HG02973 (cell line): Measurements from ENCODE around the gene CRAMP1.
"Not testable (repeated sequence)": the region's sequence is repeated elsewhere in the genome, so short reads cannot be mapped to it uniquely, and the experiment has no call there.

Experiments
- ATAC-seq: cut with Tn5 transposase; IDR thresholded peaks from one replicate; pipeline ENCODE4 v1.9.1; 2021; ENCODE audit warnings: moderate library complexity; ENCODE audit not compliant: unreplicated experiment

CRAMP1 gene

DNA sequence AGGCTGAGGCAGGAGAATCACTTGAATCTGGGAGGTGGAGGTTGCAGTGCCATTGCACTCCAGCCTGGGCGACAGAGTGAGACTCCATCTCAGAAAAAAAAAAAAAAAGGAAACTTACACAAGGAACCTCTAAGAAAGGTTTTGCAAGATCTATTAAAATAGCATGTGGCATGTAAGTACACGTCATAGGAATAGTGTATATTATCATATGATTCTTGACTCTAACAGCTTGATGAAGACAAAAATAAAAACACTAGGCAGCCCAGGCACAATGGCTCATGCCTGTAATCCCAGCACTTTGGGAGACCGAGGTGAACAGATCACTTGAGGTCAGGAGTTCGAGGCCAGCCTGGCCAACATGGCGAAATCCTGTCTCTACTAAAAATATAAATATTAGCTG lies 16.6 kb upstream of the CRAMP1 start:
- not testable (repeated sequence) for ATAC-seq

DNA sequence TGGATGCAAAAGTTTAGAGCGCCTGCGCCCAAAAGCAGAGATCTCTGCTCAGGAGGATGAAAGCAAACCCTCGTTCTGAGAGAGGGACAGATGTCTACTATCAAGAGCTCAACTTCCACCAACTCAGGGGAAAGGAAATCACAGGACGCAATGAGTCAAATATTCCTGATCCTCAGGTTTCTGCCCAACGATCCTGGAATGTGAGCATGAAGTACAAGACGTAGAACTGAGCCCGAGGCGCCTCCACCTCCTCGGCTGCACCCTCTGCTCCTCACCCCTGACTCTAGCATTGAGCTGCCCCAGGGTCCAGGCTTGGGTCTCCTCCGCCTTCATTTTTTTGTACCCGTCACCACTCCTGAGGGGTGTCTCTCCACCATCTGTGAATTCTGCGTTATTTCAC lies 15.6 kb upstream of the CRAMP1 start:
- ATAC-seq, result no peak

DNA sequence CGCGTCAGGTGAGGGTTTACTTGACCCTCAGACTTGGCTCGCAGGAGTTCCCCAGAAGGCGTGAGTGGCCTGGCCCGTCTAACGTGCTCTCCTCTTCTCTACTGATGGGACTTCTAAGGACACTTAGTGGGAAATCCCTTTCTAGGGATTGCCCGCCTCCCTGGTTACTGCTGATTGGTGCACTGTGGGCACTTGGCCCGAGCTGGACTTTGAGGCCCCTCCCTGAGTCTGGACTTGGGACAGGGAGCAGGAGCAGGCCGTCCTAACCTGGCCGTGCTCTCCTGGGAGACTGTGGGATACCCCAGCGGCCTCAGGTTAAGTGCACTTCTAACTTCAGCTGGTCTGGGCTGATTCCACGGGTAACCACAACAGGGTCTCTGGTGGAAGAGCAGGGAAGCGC lies 15.0 kb upstream of the CRAMP1 start:
- ATAC-seq, result no peak

DNA sequence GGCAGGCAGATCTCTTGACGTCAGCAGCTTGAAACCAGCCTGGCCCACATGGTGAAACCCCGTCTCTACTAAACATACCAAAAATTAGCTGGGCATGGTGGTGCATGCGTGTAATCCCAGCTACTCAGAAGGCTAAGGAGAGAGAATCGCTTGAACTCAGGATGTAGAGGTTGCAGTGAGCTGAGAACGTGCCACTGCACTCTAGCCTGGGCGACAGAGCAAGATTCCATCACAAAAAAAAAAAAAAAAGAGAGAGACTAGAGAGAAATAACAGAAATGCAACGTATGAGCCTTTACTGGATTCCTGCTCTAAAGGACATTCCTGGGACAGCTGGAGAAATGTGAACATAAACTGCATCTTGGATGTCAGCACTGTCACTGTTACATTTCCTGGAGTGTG lies 11.1 kb upstream of the CRAMP1 start:
- no peak for ATAC-seq

DNA sequence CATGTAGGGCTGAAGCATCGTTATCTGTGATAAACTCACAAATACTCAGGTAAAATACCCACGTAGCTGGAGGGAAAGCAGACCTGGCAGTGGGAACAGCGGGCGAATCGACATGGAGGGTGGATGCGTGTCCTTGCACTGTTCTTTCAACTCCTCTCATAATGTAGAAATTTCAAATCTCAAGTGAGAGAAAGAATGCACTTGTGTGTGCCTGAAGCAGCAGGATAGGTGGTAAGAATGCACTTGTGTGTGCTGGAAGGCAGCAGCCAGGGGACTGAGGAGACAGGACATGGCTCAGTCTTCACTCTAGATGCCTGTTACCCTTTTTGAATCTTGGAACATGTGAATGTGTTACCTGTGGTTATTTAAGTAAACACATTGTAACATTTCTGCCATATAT lies 10.7 kb upstream of the CRAMP1 start:
- no peak for ATAC-seq

DNA sequence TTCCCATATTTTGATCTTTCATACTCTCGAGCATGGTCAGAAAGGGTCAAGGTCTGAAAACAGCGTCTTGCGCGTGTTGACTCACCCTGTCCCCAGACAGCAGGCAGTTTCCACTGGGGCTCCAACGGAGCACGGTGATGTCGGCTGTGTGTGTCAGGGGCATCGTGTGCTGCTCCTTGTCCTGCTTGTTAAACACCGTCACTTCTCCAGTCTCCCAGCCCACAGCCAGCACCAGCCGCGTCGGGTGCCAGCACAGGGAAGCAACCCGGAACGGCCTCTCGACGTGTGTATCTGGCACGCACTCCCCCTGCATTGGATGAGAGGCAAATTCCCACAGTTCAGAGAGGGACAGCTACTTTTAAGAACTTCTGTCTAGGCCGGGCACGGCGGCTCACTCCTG lies 9.9 kb upstream of the CRAMP1 start:
- ATAC-seq, result no peak

DNA sequence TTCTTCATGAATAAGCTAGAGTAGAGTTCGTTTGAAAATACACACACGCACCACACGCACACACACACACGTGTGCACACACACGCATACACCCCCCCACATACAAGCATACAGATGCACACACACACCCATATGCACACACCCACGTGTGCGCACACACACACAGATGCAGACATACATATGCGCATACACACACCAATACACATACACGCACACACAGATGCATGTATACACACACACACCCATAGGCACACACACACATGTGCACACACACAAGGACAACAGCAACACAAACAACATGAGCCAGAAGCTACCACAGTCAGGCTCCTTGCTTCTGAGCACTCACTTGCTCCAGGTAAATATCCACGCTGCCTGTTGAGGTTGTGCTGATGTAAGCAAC lies 5.4 kb upstream of the CRAMP1 start:
- no peak for ATAC-seq

DNA sequence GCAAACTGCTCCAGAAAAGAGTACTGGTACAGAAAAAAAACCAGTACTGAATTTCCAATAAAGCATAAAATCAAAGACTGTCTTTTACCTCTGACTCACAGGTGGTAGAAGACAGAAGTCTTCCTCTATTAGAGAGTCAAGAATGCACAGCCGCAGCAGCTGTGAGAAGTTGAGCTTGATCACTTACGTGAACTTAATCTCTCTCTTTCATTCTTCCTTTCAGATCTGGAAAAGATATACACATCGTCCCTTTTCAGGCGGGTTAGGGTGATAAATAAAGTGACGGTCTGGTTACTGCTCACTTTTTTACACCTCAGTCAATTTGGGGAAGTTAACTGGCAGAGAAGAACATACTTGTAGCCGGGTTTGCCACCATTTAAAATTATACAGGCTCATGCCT lies 4.2 kb upstream of the CRAMP1 start:
- ATAC-seq, result no peak

DNA sequence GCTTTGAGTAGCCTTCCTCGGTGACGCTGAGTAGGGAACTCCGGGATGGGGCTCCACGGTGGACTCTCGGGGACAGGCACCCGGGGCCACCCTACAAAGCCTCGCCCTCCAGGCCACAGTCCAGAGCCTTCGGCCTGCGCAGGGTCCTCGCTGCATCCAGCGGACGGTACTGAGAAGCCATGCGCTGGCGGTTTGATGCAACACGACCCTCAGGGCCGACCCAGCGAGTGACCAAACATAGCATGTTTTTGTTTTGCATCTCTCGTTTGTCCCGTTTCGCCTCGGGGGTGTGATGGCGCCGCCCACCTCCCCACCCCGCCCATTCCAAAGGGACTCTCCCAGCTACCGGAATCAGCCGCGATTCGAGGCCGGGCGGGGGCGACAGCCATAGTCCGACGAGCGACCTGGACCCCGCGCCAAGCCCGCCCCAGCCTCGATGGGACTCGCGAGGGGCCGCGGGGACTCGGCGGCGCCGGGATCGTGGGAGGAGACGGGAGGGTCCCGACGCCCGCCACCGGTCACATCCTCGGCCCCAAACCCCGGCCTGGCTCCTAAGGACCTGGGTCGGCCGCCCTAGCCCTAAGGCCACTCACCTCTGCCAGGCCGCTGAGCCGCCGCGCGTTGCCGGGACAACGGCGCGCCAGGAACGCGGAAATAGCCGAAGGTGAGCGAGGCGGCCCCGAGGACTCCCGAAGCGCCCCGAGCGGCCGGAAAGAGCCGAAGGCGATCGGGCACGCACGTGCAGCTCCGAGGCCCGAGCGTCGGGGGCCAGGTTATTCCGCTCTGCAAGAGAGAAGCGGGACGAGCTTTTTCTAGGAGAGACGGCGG lies 1.9 kb upstream of the CRAMP1 start:
- ATAC-seq, result peak; percentile 41

DNA sequence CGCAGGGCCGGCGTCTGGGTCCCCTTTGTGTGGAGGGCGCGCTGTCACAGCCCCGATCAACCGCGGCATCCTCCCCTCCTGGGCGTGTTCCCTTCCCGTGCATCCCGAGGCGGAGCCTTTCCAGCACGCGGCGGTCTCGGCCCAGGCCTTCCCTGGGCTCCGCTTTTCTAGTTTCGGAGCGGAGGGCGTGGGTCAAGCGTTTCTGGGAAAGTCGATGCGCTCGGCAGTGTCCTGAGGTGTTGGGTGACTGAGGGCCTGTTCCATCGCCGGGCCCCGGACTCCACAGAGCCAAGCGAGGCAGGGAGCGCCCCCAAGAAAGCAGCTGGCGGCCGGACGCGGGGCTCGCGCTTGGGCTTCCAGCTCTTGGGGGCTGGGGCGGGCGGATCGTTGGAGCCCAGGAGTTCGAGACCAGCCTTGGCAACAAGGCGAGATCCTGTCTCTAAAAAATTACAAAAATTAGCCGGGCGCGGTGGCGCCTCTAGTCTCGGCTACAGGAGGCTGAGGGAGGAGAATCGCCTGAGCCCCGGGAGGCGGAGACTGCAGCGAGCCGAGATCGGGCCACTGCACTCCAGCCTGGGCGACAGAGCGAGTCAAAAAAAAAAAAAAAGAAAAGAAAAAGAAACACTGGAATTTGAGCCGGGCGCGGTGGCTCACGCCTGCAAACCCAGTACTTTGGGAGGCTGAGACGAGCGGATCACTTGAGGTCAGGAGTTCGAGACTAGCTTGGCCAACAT lies 1.1 kb upstream of the CRAMP1 start:
- peak; percentile 3 for ATAC-seq

DNA sequence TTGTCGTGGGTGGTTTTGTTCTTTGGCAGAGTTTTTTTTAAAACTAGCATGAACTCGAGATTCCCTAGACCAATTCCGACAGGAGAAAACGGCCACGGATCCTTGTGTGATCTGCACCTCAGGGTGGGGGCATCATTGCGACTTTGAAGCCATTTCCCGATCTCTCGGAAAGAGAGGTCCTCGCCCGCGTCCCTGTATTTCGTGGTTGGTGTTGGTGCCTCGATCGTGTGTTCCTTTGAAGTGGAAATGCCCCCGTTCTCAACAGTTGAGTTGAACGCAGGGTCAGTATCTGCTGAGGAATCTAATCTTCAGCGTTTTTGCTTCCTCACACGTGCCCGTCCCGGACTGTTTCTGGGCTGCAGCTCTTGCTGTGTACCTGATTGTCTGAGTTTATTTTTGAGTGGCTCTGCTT lies 1.1 kb downstream of the CRAMP1 start:
- no peak for ATAC-seq

DNA sequence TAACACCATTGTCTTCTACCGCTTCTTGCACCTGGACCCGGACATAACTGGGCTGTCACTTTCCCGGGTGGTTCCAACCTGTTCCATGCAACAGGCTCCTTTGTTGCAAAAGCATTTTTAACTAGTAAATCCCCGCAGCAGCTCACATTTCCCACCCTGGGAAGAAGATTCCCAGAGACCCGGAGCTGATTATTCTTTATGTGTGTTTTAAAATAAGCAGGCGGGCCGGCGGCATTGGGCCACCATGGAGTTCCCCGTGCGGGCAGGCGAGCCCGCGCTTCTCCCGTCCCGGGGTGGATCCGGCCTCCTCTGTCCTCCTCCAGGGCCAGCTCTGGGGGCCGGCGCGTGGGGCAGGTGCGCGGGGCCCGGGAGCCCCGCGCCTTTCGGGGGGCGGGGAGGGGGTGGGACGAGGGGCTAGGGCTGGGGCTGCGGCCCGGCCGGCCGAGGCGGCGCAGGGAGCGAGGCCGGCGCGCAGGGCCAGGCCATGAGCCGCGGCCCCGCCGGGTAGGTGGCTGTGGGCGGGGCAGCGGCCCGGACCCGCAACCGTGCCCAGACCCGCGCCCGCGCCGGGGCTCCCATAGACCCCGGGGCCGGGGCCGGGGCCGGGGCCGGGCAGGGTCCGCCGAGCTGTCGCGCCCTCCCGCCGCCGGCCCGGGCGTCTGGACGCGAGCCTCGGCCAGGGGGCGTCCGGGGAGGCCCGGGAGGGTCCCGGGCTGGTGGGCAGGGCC lies 1.7 kb downstream of the CRAMP1 start:
- no peak for ATAC-seq

DNA sequence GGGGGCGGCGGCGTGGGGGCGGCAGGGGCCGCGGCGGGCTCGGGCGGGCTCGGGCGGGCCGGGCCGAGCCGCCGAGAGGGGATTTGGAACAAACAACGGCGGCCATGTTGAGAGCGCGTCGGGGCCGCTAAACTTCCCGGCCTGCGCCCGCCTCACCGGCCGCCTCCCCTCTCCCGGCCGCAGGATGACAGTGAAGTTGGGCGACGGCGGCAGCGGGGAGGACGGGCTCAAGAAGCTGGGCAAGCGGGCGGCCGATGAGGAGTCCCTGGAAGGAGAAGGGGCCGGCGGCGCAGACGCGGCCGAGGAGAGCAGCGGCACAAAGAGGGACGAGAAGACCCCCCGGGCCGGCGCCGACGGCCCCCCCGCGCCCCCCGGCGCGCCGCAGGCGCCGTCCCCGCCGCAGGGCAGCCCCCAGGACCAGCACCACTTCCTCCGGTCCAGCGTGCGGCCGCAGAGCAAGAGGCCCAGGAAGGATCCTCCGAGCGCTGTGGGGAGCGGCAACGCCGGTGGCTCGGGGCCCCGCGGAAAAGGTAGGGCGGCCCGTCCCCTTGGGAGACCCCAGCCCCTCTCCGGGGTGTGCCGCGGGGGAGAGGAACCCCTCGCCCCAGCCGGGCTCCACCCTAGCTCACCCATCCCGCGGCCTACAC lies 2.4 kb downstream of the CRAMP1 start:
- ATAC-seq, result no peak

DNA sequence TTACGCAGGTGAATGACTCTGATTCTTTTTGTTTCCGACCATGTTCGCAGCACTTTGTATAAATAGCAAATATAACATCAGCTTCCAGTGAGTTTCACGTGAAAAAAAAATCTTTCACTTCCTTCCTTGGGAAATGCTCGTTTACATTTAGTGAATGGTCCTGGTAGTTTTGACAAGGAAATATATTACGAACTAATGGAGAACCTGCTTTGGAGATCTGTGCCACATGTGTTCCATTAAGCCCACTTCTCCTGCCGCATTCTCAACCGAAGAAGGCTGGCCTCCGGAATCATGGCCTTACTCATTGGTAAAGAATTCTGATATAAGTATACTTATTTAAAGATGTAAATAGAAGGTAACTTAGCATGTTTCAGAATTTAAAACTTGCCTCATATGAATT lies 3.6 kb downstream of the CRAMP1 start:
- ATAC-seq, result no peak

DNA sequence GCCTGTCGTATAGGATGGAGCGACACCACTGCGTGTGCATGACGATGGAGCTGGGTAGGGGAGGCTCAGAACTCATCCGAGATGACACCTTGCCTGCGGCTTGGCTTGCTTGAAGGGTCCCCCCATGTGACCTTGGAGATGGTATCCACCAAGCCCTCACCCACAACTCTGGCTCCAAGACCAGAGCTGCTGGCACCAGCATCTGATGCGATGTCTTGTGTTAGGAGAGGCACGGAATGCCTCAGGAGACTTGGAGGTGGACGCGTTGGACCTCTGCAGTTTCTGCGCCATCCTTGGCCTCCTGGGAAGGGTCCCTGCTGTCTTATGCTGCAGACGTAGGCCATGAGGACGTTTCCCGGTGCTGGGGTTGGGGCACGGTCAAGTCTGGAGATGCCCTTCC lies 7.8 kb downstream of the CRAMP1 start:
- no peak for ATAC-seq

DNA sequence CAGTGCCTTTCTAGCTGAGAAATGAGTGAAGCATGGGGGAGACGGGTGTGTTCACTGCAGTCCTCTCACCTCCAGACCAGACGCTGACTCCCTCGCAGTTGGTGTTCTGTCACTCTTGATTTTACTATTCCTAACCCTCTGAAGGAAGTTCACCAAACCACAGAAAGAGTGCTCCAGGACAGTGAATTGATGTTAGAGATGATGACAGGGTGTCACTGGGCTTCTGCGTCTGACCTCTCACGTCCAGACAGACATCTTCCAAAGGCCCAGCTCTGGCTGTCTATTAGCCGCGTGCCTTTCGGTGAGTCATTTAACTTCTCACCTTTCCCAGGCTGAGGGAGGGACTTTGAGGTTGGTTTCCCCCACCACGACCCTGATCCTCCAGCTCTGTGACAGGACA lies 8.2 kb downstream of the CRAMP1 start:
- ATAC-seq, result no peak

DNA sequence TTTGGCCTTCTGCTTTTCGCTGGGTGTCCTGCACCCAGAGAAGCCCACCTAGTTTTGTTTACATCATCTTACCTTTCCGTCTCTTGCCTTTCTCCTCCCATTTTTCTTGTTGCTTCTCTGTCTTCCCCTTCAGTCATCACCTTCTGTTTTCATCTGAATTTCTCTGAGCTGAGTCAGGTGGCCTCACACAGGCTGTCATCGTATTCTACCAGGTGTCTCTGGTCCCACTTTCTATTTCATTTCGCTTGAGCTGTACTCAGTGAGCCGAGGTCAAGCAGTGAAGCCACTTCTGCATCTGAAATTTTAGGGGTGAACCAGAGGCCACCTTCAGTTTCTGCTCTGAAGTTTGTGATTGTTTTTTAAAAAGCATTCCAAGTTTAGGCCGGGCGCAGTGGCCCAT lies 9.7 kb downstream of the CRAMP1 start:
- no peak for ATAC-seq

DNA sequence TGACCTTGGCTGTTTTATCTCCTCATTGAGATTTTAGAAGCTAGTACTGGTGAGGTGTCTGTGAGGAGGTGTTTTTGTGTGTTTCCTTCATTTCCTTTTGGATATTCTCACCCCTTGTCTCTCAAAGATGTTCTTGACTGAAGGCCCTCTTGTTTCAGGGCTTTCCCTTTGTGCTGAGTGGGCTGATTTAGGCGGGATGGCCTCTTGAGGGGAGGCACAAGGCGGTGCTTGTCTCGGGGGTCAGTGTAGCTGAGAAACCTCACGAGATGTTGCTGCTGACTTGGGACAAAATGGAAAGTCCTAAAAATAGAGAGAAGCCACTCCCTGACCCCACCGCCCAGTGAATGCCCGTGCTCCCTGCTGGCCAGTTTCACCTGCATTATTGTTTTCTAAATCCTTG lies 14.2 kb downstream of the CRAMP1 start:
- ATAC-seq, result no peak

DNA sequence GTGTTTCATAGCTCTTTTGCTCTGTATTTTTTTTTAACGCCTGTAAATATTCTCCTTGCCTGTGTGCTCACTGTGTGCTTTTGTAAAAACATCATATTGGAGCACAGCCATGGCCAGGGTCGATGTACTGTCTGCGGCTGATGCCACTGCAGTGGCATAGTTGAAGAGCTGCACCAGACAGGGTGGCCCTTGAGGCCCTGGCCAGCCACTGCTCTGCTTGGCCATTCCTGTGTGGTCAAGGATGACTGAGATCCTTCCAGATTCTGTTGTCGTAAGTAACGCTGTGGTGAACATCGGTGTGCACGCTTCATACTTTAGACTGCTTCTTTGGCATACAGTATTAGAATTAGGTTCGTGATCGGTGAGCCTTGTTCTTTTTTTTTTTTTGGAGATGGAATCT lies 14.6 kb downstream of the CRAMP1 start:
- ATAC-seq, result no peak

DNA sequence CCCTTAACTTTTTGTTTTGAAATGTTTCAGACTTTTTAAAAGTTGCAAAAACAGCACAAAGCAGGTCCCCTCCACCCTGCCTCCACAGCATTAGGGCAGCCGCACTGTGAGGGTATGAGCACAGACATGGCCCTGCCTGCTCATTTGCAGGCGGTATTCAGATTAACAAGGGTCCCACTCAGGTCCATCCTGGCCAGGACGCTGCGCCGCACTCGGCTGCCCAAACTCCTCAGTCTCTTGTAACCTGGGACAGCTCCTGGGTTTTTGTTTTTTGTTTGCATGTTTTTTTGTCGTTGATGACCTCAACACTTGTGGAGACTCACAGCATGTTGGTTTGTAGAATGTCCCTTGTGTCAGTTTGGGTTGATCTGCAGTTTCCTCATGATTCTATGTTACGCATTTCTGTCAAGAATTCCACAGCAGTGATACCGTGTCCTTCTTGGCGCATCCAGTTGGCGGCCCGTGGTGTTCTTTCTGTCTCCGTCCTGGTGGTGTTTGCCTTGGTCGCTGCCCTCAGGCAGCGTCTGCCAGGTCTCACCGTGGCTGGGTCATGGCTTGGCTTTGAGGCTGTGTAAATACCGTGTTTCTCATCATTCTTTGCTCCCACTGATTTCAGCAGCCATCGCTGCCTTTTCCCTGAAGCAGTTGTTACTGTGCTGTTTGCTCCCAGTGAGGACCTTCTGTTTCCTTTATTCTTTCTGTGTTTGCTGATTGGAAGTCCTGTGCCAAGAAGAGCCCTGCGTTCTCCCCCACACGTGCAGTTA lies 18.5 kb downstream of the CRAMP1 start:
- no peak for ATAC-seq

DNA sequence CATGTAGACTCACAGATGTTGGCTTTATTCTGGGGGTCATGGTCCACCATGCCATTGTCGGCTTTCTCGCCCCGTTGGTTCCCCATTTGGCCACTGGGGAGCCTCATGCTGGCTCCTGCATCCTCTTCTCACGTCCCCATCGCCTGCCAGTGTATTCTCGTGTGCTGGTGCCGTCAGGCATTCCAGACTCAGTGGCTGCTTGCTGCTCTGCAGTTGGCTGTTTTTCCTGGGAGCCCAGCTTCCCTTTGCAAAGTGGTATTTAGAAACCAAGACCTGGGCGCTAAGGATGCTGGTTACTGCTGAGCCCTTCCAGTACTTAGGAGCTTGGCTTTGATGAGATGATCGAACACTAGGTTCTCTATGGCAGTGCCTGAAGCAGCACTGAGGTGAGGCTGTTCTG lies 19.1 kb downstream of the CRAMP1 start:
- no peak for ATAC-seq
